Lower leg skin (tissue), 3 donors: ENCODE results near the gene DLX2.

Experiments
- CTCF ChIP-seq, 3 donors: fragments of 450-650 bp; IDR thresholded peaks; one replicate each; pipeline ENCODE4 v1.5.1; 2016; ENCODE audit warnings: antibody characterized with exemption in 3 of 3, mild to moderate bottlenecking in 3 of 3, moderate library complexity in 2 of 3
- POLR2A ChIP-seq, 2 donors: fragments of 450-650 bp; IDR thresholded peaks; one replicate each; pipeline ENCODE4 v1.6.1; 2016 to 2017; ENCODE audit warnings: antibody characterized with exemption in 2 of 2, mild to moderate bottlenecking in 1 of 2, moderate library complexity in 1 of 2

- TF ChIP-seq CTCF (IDR thresholded peaks at IDR 0.05) (no peak), POLR2A (IDR thresholded peaks at IDR 0.05) (no peak)
These were observed 49.2 kb downstream of the DLX2 start for GRCh38 chr2:172053486-172053885.
